Liver (tissue), 9 donors: Measurements from ENCODE around the gene SERTM2. TPM values are rescaled to one million over a fixed set of nuclear protein-coding genes. Genes with fewer than 3 reads are reported as not detected.

Experiments
- DNase-seq: peaks from one replicate; pipeline ENCODE4 v3.0.0-alpha.2; 2017; ENCODE audit warnings: low spot score
- H3K27ac ChIP-seq, 2 donors: one replicate each; pipeline ENCODE4 v1.7.0; 2013; ENCODE audit warnings: inconsistent platforms in 2 of 2, low read length in 2 of 2, control low read depth in 1 of 2, low read depth in 1 of 2, mild to moderate bottlenecking in 1 of 2
- H3K27me3 ChIP-seq, 4 donors: one replicate each; pipeline versions ENCODE4 v1.6.1 to v1.7.0; 2013; ENCODE audit warnings: low read length in 3 of 4, inconsistent platforms in 1 of 4, mild to moderate bottlenecking in 1 of 4, moderate library complexity in 1 of 4; ENCODE audit not compliant: control insufficient read depth in 4 of 4, insufficient read depth in 4 of 4
- H3K36me3 ChIP-seq, 4 donors: one replicate each; pipeline versions ENCODE4 v1.6.1 to v1.7.0; 2013; ENCODE audit warnings: low read length in 3 of 4, mild to moderate bottlenecking in 3 of 4, low read depth in 1 of 4, moderate library complexity in 1 of 4; ENCODE audit not compliant: control insufficient read depth in 4 of 4, insufficient read depth in 3 of 4
- H3K4me1 ChIP-seq, 4 donors: one replicate each; pipeline versions ENCODE4 v1.6.1 to v1.7.0; 2013; ENCODE audit warnings: low read length in 3 of 4, mild to moderate bottlenecking in 3 of 4, moderate library complexity in 1 of 4; ENCODE audit not compliant: control insufficient read depth in 4 of 4, insufficient read depth in 4 of 4
- H3K4me3 ChIP-seq, 3 donors: one replicate each; pipeline versions ENCODE4 v1.6.1 to v1.7.0; 2013; ENCODE audit warnings: low read length in 3 of 3, control low read depth in 1 of 3, low read depth in 1 of 3, mild to moderate bottlenecking in 1 of 3
- H3K9ac ChIP-seq, 2 donors: one replicate each; pipeline ENCODE4 v1.7.0; 2013; ENCODE audit warnings: low read length in 2 of 2, mild to moderate bottlenecking in 2 of 2, moderate library complexity in 2 of 2, control low read depth in 1 of 2, low read depth in 1 of 2
- H3K9me3 ChIP-seq, 4 donors: one replicate each; pipeline versions ENCODE4 v1.6.1 to v1.7.0; 2013; ENCODE audit warnings: low read length in 3 of 4; ENCODE audit not compliant: control insufficient read depth in 4 of 4
- EGR1 ChIP-seq, 2 donors: IDR thresholded peaks; 2 replicates each; pipeline ENCODE4 v1.6.1; 2016 to 2018; ENCODE audit warnings: antibody characterized with exemption in 2 of 2, low read depth in 2 of 2
- FOXA1 ChIP-seq: IDR thresholded peaks from 2 replicates; pipeline ENCODE4 v1.6.1; 2016; ENCODE audit warnings: antibody characterized with exemption
- FOXA2 ChIP-seq: IDR thresholded peaks from 2 replicates; pipeline ENCODE4 v1.6.1; 2016; ENCODE audit warnings: antibody characterized with exemption
- GABPA ChIP-seq, 2 donors: IDR thresholded peaks in 1 of 2; conservative IDR thresholded peaks in 1 of 2; 2 replicates each; pipeline ENCODE4 v1.6.1; 2016; ENCODE audit warnings: antibody characterized with exemption in 2 of 2, mild to moderate bottlenecking in 1 of 2, moderate library complexity in 1 of 2
- HNF4A ChIP-seq, 2 donors: conservative IDR thresholded peaks; 2 replicates each; pipeline ENCODE4 v1.6.1; 2016; ENCODE audit warnings: antibody characterized with exemption in 2 of 2, mild to moderate bottlenecking in 2 of 2
- HNF4G ChIP-seq: IDR thresholded peaks from 2 replicates; pipeline ENCODE4 v1.6.1; 2016; ENCODE audit warnings: antibody characterized with exemption
- JUND ChIP-seq, 2 donors: IDR thresholded peaks; 2 replicates each; pipeline ENCODE4 v1.6.1; 2016; ENCODE audit warnings: antibody characterized with exemption in 2 of 2
- NR2F2 ChIP-seq: IDR thresholded peaks from 2 replicates; pipeline ENCODE4 v1.6.1; 2016; ENCODE audit warnings: antibody characterized with exemption
- RAD21 ChIP-seq, 2 donors: IDR thresholded peaks; 2 replicates each; pipeline ENCODE4 v1.6.1; 2016; ENCODE audit warnings: antibody characterized with exemption in 2 of 2, mild to moderate bottlenecking in 2 of 2
- RXRA ChIP-seq, 2 donors: IDR thresholded peaks; 2 replicates each; pipeline ENCODE4 v1.6.1; 2017 to 2018; ENCODE audit warnings: antibody characterized with exemption in 2 of 2, mild to moderate bottlenecking in 1 of 2
- SP1 ChIP-seq: IDR thresholded peaks from 2 replicates; pipeline ENCODE4 v1.6.1; 2018; ENCODE audit warnings: antibody characterized with exemption, mild to moderate bottlenecking
- TAF1 ChIP-seq: conservative IDR thresholded peaks from 2 replicates; pipeline ENCODE4 v1.6.1; 2016; ENCODE audit warnings: antibody characterized with exemption, mild to moderate bottlenecking
- YY1 ChIP-seq: IDR thresholded peaks from 2 replicates; pipeline ENCODE4 v1.6.1; 2016; ENCODE audit warnings: antibody characterized with exemption, mild to moderate bottlenecking
- WGBS: extraction: QIAGEN DNeasy Blood & Tissue Kit; methylation state at CpG from one replicate; pipeline ENCODE4 v1.1.7; 2013; 5-methylcytosine and 5-hydroxymethylcytosine counted together
- polyA plus RNA-seq, 2 donors: library from polyadenylated mRNA; stranded (reverse) in 1 of 2; unstranded in 1 of 2; fragments of 200-250 nt in 1 of 2; fragments of >200 nt in 1 of 2; fragmentation: Nextera tagmentation in 1 of 2; extraction: Ambion mirVana in 1 of 2; gene quantifications; one replicate each; pipeline versions ENCODE4 v1.2.1 to v1.2.3, GENCODE V29; 2013 to 2015
- total RNA-seq, 2 donors: library from RNA; depleted of rRNA; stranded (reverse); fragments of >200 nt; gene quantifications; one replicate each; pipeline ENCODE4 v1.2.3, GENCODE V29; 2014
- TF ChIP-seq, protein P1 (sequence below): IDR thresholded peaks from 2 replicates; pipeline ENCODE4 v1.6.1; 2016; ENCODE audit warnings: antibody characterized with exemption
- TF ChIP-seq, protein P2 (sequence below): fragments of 150-350 bp; IDR thresholded peaks from 2 replicates; pipeline ENCODE4 v1.5.1; 2017; ENCODE audit warnings: improper control_type of control experiment, low read depth, low read length; ENCODE audit not compliant: missing input control
- TF ChIP-seq, protein P3 (sequence below): IDR thresholded peaks from 2 replicates; pipeline ENCODE4 v1.6.1; 2016; ENCODE audit warnings: antibody characterized with exemption
- TF ChIP-seq, protein P4 (sequence below): IDR thresholded peaks from 2 replicates; pipeline ENCODE4 v1.6.1; 2016; ENCODE audit warnings: antibody characterized with exemption, mild to moderate bottlenecking
- TF ChIP-seq, protein P5 (sequence below): IDR thresholded peaks from 2 replicates; pipeline ENCODE4 v1.6.1; 2016; ENCODE audit warnings: antibody characterized with exemption
- donor health status: healthy.
- donor health status: healthy.
- donor health status: healthy.
- donor health status: healthy.
- donor health status: healthy.

The SERTM2 gene
- total and polyA plus RNA-seq, 4 donors = 0.09 to 16.2 (median 2.6) TPM

DNA sequence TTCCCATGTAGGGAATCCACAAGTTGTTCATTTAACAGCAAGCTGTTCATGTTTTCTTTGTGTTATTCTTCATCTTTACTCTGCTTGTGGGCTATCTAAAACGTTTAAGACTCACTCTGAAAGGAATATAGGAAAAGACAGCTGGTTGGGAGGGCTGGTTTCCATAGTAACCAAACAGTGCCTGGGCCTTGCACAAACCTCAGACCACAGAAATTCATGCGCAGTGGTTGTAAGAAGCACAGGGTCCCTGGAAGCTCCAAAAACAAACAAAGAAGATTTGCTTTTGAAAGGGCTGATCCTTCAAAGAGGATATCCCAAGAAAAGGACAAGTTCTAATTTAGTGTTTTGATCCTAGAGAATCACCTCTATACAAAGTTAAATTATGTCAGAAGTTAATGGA is 7.8 kb downstream of the SERTM2 start:
- TF ChIP-seq RAD21 (IDR thresholded peaks at IDR 0.05) (no peak), NR2F2 (no peak), EGR1 (IDR thresholded peaks at IDR 0.05; ENCODE audit: low read depth in 2 of 2) (no peak), HNF4G (no peak), TAF1 (no peak), HNF4A (conservative IDR thresholded peaks at IDR 0.05) (no peak), GABPA (IDR thresholded peaks at IDR 0.05 in 1 of 2, conservative IDR thresholded peaks at IDR 0.05 in 1 of 2) (no peak), FOXA1 (no peak), YY1 (no peak), FOXA2 (no peak)
- TF ChIP-seq, protein P1, sequence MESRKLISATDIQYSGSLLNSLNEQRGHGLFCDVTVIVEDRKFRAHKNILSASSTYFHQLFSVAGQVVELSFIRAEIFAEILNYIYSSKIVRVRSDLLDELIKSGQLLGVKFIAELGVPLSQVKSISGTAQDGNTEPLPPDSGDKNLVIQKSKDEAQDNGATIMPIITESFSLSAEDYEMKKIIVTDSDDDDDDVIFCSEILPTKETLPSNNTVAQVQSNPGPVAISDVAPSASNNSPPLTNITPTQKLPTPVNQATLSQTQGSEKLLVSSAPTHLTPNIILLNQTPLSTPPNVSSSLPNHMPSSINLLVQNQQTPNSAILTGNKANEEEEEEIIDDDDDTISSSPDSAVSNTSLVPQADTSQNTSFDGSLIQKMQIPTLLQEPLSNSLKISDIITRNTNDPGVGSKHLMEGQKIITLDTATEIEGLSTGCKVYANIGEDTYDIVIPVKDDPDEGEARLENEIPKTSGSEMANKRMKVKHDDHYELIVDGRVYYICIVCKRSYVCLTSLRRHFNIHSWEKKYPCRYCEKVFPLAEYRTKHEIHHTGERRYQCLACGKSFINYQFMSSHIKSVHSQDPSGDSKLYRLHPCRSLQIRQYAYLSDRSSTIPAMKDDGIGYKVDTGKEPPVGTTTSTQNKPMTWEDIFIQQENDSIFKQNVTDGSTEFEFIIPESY = no peak
- TF ChIP-seq, protein P2, sequence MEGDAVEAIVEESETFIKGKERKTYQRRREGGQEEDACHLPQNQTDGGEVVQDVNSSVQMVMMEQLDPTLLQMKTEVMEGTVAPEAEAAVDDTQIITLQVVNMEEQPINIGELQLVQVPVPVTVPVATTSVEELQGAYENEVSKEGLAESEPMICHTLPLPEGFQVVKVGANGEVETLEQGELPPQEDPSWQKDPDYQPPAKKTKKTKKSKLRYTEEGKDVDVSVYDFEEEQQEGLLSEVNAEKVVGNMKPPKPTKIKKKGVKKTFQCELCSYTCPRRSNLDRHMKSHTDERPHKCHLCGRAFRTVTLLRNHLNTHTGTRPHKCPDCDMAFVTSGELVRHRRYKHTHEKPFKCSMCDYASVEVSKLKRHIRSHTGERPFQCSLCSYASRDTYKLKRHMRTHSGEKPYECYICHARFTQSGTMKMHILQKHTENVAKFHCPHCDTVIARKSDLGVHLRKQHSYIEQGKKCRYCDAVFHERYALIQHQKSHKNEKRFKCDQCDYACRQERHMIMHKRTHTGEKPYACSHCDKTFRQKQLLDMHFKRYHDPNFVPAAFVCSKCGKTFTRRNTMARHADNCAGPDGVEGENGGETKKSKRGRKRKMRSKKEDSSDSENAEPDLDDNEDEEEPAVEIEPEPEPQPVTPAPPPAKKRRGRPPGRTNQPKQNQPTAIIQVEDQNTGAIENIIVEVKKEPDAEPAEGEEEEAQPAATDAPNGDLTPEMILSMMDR = no peak
- TF ChIP-seq, protein P3, sequence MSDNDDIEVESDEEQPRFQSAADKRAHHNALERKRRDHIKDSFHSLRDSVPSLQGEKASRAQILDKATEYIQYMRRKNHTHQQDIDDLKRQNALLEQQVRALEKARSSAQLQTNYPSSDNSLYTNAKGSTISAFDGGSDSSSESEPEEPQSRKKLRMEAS = no peak
- H3K27ac ChIP-seq = no peak overlapping the region
- DNase-seq = no peak
- no peaks in the 10 kb centered on the region for H3K36me3 ChIP-seq
- no peaks in the 10 kb centered on the region for H3K4me1 ChIP-seq
- no peaks in the 10 kb centered on the region for H3K27me3 ChIP-seq
- H3K9me3 ChIP-seq = no peaks in the 10 kb centered on the region
- no peak overlapping the region for H3K4me3 ChIP-seq
- H3K9ac ChIP-seq = no peak overlapping the region
- 50% methylated on average over 2 of the region's 2 CpGs for whole genome bisulfite sequencing

DNA sequence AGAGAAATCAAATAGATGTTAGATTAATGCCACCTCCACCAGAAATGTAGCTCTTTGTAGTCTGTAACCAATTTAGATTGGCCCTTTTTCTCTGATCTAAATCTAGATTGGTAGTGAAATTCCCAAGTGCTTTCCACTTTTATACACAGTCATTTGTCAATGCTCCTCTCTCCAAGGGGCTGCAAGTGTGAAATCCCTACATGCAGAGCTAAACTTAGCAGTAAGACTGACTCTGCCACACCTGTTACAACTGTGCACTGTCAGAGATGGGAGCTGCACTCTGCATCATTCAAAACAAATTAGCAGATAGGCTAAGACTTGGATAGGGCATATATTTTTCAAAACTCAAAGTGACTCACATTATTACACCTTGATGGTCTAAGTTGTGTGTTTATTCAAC is 9.1 kb downstream of the SERTM2 start:
- H3K27ac ChIP-seq = no peak overlapping the region

More for the DNA sequence above, 9.1 kb downstream of the SERTM2 start:
- H3K4me1 ChIP-seq = no peaks in the 10 kb centered on the region
- no peaks in the 10 kb centered on the region for H3K9me3 ChIP-seq
- no peak overlapping the region for H3K4me3 ChIP-seq
- peaks cover 0 to 2% (median 0%) of the 10 kb centered on the region in 4 donors for H3K27me3 ChIP-seq
- TF ChIP-seq JUND (IDR thresholded peaks at IDR 0.05) (no peak), FOXA2 (no peak), TAF1 (no peak), FOXA1 (no peak), EGR1 (IDR thresholded peaks at IDR 0.05; ENCODE audit: low read depth in 2 of 2) (no peak), GABPA (IDR thresholded peaks at IDR 0.05 in 1 of 2, conservative IDR thresholded peaks at IDR 0.05 in 1 of 2) (no peak), RAD21 (IDR thresholded peaks at IDR 0.05) (no peak), HNF4A (conservative IDR thresholded peaks at IDR 0.05) (no peak), YY1 (no peak), NR2F2 (no peak), HNF4G (no peak), SP1 (no peak), RXRA (IDR thresholded peaks at IDR 0.05) (no peak)
- TF ChIP-seq, protein P4, sequence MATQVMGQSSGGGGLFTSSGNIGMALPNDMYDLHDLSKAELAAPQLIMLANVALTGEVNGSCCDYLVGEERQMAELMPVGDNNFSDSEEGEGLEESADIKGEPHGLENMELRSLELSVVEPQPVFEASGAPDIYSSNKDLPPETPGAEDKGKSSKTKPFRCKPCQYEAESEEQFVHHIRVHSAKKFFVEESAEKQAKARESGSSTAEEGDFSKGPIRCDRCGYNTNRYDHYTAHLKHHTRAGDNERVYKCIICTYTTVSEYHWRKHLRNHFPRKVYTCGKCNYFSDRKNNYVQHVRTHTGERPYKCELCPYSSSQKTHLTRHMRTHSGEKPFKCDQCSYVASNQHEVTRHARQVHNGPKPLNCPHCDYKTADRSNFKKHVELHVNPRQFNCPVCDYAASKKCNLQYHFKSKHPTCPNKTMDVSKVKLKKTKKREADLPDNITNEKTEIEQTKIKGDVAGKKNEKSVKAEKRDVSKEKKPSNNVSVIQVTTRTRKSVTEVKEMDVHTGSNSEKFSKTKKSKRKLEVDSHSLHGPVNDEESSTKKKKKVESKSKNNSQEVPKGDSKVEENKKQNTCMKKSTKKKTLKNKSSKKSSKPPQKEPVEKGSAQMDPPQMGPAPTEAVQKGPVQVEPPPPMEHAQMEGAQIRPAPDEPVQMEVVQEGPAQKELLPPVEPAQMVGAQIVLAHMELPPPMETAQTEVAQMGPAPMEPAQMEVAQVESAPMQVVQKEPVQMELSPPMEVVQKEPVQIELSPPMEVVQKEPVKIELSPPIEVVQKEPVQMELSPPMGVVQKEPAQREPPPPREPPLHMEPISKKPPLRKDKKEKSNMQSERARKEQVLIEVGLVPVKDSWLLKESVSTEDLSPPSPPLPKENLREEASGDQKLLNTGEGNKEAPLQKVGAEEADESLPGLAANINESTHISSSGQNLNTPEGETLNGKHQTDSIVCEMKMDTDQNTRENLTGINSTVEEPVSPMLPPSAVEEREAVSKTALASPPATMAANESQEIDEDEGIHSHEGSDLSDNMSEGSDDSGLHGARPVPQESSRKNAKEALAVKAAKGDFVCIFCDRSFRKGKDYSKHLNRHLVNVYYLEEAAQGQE = no peak
- TF ChIP-seq, protein P2 = no peak
- TF ChIP-seq, protein P5, sequence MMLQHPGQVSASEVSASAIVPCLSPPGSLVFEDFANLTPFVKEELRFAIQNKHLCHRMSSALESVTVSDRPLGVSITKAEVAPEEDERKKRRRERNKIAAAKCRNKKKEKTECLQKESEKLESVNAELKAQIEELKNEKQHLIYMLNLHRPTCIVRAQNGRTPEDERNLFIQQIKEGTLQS = no peak
- TF ChIP-seq, protein P1 = no peak
- TF ChIP-seq, protein P3 = no peak
- no peaks in the 10 kb centered on the region for H3K36me3 ChIP-seq
- no peak overlapping the region for H3K9ac ChIP-seq
- DNase-seq = no peak
